GM19438 (cell line): ENCODE results near the gene IFT43.

Experiments
- ATAC-seq: cut with Tn5 transposase; IDR thresholded peaks from one replicate; pipeline ENCODE4 v1.9.1; 2021; ENCODE audit warnings: low read depth; ENCODE audit not compliant: unreplicated experiment

Gene IFT43

GRCh38 chr14:75985618-75986438 is at the start of gene IFT43:
IFT43 (plus strand) TSS chr14:75985763; CDS start chr14:75985787, 24 bp downstream.
- ATAC-seq, result peak; percentile 59

- ATAC-seq, result no peak
These were observed 46.4 kb upstream of the IFT43 start for GRCh38 chr14:75939200-75939599.

- ATAC-seq, result no peak
These were observed 44.5 kb upstream of the IFT43 start for GRCh38 chr14:75941030-75941429.

GRCh38 chr14:75944607-75945241 is 40.8 kb upstream of the IFT43 start:
- ATAC-seq, result no peak

- ATAC-seq, result no peak
These were observed 38.8 kb upstream of the IFT43 start for GRCh38 chr14:75946785-75947184.

- ATAC-seq, result no peak
These were observed 33.1 kb upstream of the IFT43 start for GRCh38 chr14:75952489-75952888.

- ATAC-seq, result no peak
These were observed 26.5 kb upstream of the IFT43 start for GRCh38 chr14:75959031-75959430.

- peak; percentile 82 for ATAC-seq
These were observed 25.3 kb upstream of the IFT43 start for GRCh38 chr14:75960231-75960630.

- ATAC-seq, result no peak
These were observed 23.9 kb upstream of the IFT43 start for GRCh38 chr14:75961662-75962061.

GRCh38 chr14:75967866-75968265 is 17.7 kb upstream of the IFT43 start:
- no peak for ATAC-seq

- ATAC-seq, result no peak
These were observed 17.1 kb upstream of the IFT43 start for GRCh38 chr14:75968456-75968855.

GRCh38 chr14:75969126-75969525 is 16.4 kb upstream of the IFT43 start:
- no peak for ATAC-seq

- no peak for ATAC-seq
These were observed 15.7 kb upstream of the IFT43 start for GRCh38 chr14:75969891-75970290.

GRCh38 chr14:75970989-75971388 is 14.6 kb upstream of the IFT43 start:
- ATAC-seq, result no peak

GRCh38 chr14:75971509-75971908 is 14.1 kb upstream of the IFT43 start:
- no peak for ATAC-seq

GRCh38 chr14:75972801-75973421 is 12.7 kb upstream of the IFT43 start:
- no peak for ATAC-seq

- ATAC-seq, result no peak
These were observed 8.6 kb upstream of the IFT43 start for GRCh38 chr14:75976826-75977581.

- no peak for ATAC-seq
These were observed 8.0 kb upstream of the IFT43 start for GRCh38 chr14:75977582-75977943.

GRCh38 chr14:75978249-75978731 is 7.3 kb upstream of the IFT43 start:
- no peak for ATAC-seq

- ATAC-seq, result no peak
These were observed 6.4 kb upstream of the IFT43 start for GRCh38 chr14:75979071-75979571.
